ENCODE results near the gene RNF17. TPM values are rescaled to one million over a fixed set of nuclear protein-coding genes. Genes with fewer than 3 reads are reported as not detected.
A peak's percentile ranks its signal among the peaks of the same experiment; 100 is the strongest.

The RNF17 gene
- total and polyA plus RNA-seq, 10 of the 15 experiments (the other 5 are each of a cell fraction or from before 2014, with no cell fraction given) = not detected

DNA sequence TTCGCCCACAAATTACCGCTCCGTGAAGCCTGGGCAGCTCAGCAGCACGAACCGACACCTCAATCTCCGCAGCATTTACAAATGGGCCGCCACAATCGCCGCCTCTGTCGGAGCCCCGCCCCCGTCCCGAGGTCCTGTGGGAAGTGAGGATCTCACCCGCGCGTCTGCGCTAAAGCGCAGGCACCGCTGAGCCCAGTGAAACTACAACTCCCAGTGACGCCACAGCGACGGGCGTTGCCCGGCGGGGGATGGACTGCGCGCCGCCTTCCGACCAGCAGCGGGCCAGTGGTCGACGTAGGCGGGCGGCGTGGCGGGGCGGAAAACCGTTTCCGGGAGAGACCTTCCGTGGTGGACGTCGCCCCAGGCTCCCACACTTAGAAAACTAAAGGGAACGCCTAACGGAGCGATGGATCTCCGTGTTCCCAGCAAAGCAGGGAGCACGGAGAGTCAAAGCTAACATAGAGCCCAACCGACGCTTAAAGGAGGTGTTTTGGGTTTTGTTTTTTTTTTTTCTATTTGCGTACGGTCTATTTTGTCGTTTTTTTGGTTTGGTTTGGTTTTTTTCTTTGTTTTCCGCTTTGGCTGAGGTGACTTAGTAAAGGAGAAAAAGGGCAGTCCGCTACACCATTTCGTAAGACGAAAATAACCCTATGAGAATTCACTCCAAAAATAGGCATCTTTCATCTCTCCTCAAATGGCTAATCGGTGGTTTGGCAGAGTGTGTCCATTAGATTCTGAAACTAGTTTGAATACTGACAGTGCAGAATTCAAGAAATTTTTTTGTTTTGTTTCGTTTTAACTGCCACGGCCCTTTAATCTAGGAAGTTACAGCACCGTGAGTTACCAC, 159.0 kb downstream of the RNF17 start (continued):
- TF ChIP-seq BCL11A (IDR thresholded peaks at IDR 0.05; ENCODE audit: low read depth, low read length) (0 out of 2 replicates have a peak, but pooled peaks have one; percentile 29), EED (IDR thresholded peaks at IDR 0.05; ENCODE audit: low read depth) (peak; percentile 68), NR2C1 (IDR thresholded peaks at IDR 0.05) (peak; percentile 42; the same call in 1 of the 2 replicates), EP300 (IDR thresholded peaks at IDR 0.05; ENCODE audit: borderline replicate concordance in 1 of 2, control insufficient read depth in 1 of 2, low read depth in 2 of 2, low read length in 2 of 2) (peak; percentile 36 to 48; a peak in 3 of 4 replicates), GABPA (IDR thresholded peaks at IDR 0.05; ENCODE audit: low read depth) (peak; percentile 65; the same call in 1 of the 2 replicates), TCF7 (IDR thresholded peaks at IDR 0.05; ENCODE audit: borderline replicate concordance) (no peak), NFXL1 (IDR thresholded peaks at IDR 0.05; ENCODE audit: borderline replicate concordance) (peak; percentile 79; the same call in 1 of the 2 replicates), SRF (IDR thresholded peaks at IDR 0.05; ENCODE audit: low read depth in 2 of 2, low read length in 2 of 2) (peak in 1 of 2 experiments; percentile 80; a peak in 3 of 4 replicates), IRF4 (IDR thresholded peaks at IDR 0.05; ENCODE audit: low read depth, low read length) (0 out of 2 replicates have a peak, but pooled peaks have one; percentile 25), POLR2AphosphoS2 (IDR thresholded peaks at IDR 0.05; ENCODE audit: low read depth, low read length) (peak; percentile 60; the same call in 1 of the 2 replicates), HDGF (IDR thresholded peaks at IDR 0.05) (peak; percentile 63), SUZ12 (IDR thresholded peaks at IDR 0.05; ENCODE audit: unreplicated experiment) (no peak), ZNF384 (IDR thresholded peaks at IDR 0.05; ENCODE audit: borderline replicate concordance, low read depth, low read length) (peak; percentile 72), SIX5 (IDR thresholded peaks at IDR 0.05; ENCODE audit: low read depth, low read length, severe bottlenecking) (peak; percentile 93), NFIC (IDR thresholded peaks at IDR 0.05; ENCODE audit: low read depth, low read length) (peak; percentile 84; the same call in 1 of the 2 replicates), CBX5 (IDR thresholded peaks at IDR 0.05; ENCODE audit: low read depth) (peak; percentile 77; the same call in 1 of the 2 replicates), PML (IDR thresholded peaks at IDR 0.05; ENCODE audit: low read length) (peak; percentile 92), CHD2 (IDR thresholded peaks at IDR 0.05; ENCODE audit: borderline replicate concordance, low read depth, low read length) (peak; percentile 90), RFX5 (IDR thresholded peaks at IDR 0.05; ENCODE audit: low read depth, low read length) (0 out of 2 replicates have a peak, but pooled peaks have one; percentile 35), NR2F1 (conservative IDR thresholded peaks at IDR 0.05) (no peak), FOXK2 (IDR thresholded peaks at IDR 0.05) (no peak), POU2F2 (IDR thresholded peaks at IDR 0.05; ENCODE audit: borderline replicate concordance, low read depth, low read length) (peak; percentile 19; the same call in 2 of the 3 replicates)
- TF ChIP-seq, protein P1, sequence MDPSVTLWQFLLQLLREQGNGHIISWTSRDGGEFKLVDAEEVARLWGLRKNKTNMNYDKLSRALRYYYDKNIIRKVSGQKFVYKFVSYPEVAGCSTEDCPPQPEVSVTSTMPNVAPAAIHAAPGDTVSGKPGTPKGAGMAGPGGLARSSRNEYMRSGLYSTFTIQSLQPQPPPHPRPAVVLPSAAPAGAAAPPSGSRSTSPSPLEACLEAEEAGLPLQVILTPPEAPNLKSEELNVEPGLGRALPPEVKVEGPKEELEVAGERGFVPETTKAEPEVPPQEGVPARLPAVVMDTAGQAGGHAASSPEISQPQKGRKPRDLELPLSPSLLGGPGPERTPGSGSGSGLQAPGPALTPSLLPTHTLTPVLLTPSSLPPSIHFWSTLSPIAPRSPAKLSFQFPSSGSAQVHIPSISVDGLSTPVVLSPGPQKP (IDR thresholded peaks at IDR 0.05; ENCODE audit: low read depth, low read length) = peak; percentile 64
- TF ChIP-seq, protein P2, sequence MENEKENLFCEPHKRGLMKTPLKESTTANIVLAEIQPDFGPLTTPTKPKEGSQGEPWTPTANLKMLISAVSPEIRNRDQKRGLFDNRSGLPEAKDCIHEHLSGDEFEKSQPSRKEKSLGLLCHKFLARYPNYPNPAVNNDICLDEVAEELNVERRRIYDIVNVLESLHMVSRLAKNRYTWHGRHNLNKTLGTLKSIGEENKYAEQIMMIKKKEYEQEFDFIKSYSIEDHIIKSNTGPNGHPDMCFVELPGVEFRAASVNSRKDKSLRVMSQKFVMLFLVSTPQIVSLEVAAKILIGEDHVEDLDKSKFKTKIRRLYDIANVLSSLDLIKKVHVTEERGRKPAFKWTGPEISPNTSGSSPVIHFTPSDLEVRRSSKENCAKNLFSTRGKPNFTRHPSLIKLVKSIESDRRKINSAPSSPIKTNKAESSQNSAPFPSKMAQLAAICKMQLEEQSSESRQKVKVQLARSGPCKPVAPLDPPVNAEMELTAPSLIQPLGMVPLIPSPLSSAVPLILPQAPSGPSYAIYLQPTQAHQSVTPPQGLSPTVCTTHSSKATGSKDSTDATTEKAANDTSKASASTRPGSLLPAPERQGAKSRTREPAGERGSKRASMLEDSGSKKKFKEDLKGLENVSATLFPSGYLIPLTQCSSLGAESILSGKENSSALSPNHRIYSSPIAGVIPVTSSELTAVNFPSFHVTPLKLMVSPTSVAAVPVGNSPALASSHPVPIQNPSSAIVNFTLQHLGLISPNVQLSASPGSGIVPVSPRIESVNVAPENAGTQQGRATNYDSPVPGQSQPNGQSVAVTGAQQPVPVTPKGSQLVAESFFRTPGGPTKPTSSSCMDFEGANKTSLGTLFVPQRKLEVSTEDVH (IDR thresholded peaks at IDR 0.05; ENCODE audit: low read depth, partially characterized antibody) = peak; percentile 40
- TF ChIP-seq, protein P3, sequence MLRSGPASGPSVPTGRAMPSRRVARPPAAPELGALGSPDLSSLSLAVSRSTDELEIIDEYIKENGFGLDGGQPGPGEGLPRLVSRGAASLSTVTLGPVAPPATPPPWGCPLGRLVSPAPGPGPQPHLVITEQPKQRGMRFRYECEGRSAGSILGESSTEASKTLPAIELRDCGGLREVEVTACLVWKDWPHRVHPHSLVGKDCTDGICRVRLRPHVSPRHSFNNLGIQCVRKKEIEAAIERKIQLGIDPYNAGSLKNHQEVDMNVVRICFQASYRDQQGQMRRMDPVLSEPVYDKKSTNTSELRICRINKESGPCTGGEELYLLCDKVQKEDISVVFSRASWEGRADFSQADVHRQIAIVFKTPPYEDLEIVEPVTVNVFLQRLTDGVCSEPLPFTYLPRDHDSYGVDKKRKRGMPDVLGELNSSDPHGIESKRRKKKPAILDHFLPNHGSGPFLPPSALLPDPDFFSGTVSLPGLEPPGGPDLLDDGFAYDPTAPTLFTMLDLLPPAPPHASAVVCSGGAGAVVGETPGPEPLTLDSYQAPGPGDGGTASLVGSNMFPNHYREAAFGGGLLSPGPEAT (IDR thresholded peaks at IDR 0.05; ENCODE audit: low read depth) = peak; percentile 67

Measured in GM12878 (cell line).